Activated CD8-positive, alpha-beta T cell treated with anti-CD3 and anti-CD28 coated beads, Interleukin-2, amount 10 ng/mL, durations not matched to agents 7 days and 5 days (primary cell): ENCODE data around the gene EPS8L2. TPM values are rescaled to one million over a fixed set of nuclear protein-coding genes. Genes with fewer than 3 reads are reported as not detected.

Source experiments
- ATAC-seq: fragments of 150-1000 bp; cut with Tn5 transposase; one replicate; pipeline ENCODE4 v1.10.0; 2021; ENCODE audit warnings: moderate library complexity
- CTCF ChIA-PET: fragments of 350-600 bp; sonication (Branson Sonifier 250); formaldehyde crosslinking; loops from one replicate; lab custom pipeline; 2021; ENCODE audit warnings: antibody characterized with exemption; lab: Charles Lee
- POLR2A ChIA-PET: fragments of 350-600 bp; sonication (Branson Sonifier 250); formaldehyde crosslinking; loops from one replicate; lab custom pipeline; 2021; ENCODE audit warnings: antibody characterized with exemption; lab: Charles Lee
- DNase-seq: peaks from one replicate; pipeline ENCODE4 v3.0.0-alpha.2; 2020
- H3K27ac Mint-ChIP-seq: one replicate; pipeline ENCODE4 v1.8.0; 2021; ENCODE audit warnings: mild to moderate bottlenecking, mixed read lengths
- H3K27me3 Mint-ChIP-seq: one replicate; pipeline ENCODE4 v1.8.0; 2021; ENCODE audit warnings: low read depth, mixed read lengths
- H3K36me3 Mint-ChIP-seq: one replicate; pipeline ENCODE4 v1.8.0; 2021; ENCODE audit warnings: low read depth, mixed read lengths
- H3K4me1 Mint-ChIP-seq: one replicate; pipeline ENCODE4 v1.8.0; 2021; ENCODE audit warnings: low read depth, mixed read lengths
- H3K4me3 Mint-ChIP-seq: one replicate; pipeline ENCODE4 v1.8.0; 2021; ENCODE audit warnings: mild to moderate bottlenecking, mixed read lengths
- H3K9me3 Mint-ChIP-seq: one replicate; pipeline ENCODE4 v1.8.0; 2022; ENCODE audit warnings: mixed read lengths; ENCODE audit not compliant: insufficient read depth
- total RNA-seq, 2 experiments: library from RNA; stranded (reverse); gene quantifications; one replicate each; pipeline ENCODE4 v1.2.3, GENCODE V29; 2021

The EPS8L2 gene
- total RNA-seq, 2 experiments from 2014 or later = 13.9 to 15.0 TPM

- no peak overlapping the region for H3K4me3 Mint-ChIP-seq
- ChIA-PET CTCF (interaction anchor here (1.0 kb wide), 1 partner anchor 38 kb away, joined by 4 read pairs; no protein-coding TSS in a partner anchor), POLR2A (no interaction called here)
- H3K27me3 Mint-ChIP-seq = no peaks in the 10 kb centered on the region
- H3K9me3 Mint-ChIP-seq = no peaks in the 10 kb centered on the region
- ATAC-seq (no peak), DNase-seq (no peak)
- peaks cover 2% of the 10 kb centered on the region for H3K4me1 Mint-ChIP-seq
- H3K36me3 Mint-ChIP-seq = peaks cover 48% of the 10 kb centered on the region
- H3K27ac Mint-ChIP-seq = no peak overlapping the region
Observed at GRCh38 chr11:764322-765024, 58.4 kb downstream of the EPS8L2 start.

GRCh38 chr11:765025-765801, 59.2 kb downstream of the EPS8L2 start:
- ATAC-seq = peak; percentile 70
- Mint-ChIP-seq H3K9me3 (no peaks in the 10 kb centered on the region), H3K4me1 (peaks cover 2% of the 10 kb centered on the region), H3K27ac (peak overlapping the region; percentile 30), H3K36me3 (peaks cover 43% of the 10 kb centered on the region), H3K27me3 (no peaks in the 10 kb centered on the region), H3K4me3 (no peak overlapping the region)
- peak; percentile 77 for DNase-seq
- CTCF ChIA-PET = interaction anchor here (0.8 to 1.1 kb wide), 3 partner anchors 11 to 39 kb away, joined by 3 to 4 read pairs (median 3); no protein-coding TSS in a partner anchor
- POLR2A ChIA-PET = no interaction called here

GRCh38 chr11:765802-766091, 59.7 kb downstream of the EPS8L2 start:
- Mint-ChIP-seq H3K36me3 (peaks cover 45% of the 10 kb centered on the region), H3K9me3 (no peaks in the 10 kb centered on the region), H3K27ac (no peak overlapping the region), H3K27me3 (no peaks in the 10 kb centered on the region), H3K4me1 (peaks cover 2% of the 10 kb centered on the region), H3K4me3 (no peak overlapping the region)
- no peak for ATAC-seq
- ChIA-PET CTCF (interaction anchor here (0.8 to 1.1 kb wide), 2 partner anchors 11 to 17 kb away, joined by 3 read pairs; no protein-coding TSS in a partner anchor), POLR2A (no interaction called here)
- no peak for DNase-seq

- H3K4me3 Mint-ChIP-seq = no peak overlapping the region
- H3K36me3 Mint-ChIP-seq = peaks cover 46% of the 10 kb centered on the region
- H3K9me3 Mint-ChIP-seq = no peaks in the 10 kb centered on the region
- H3K4me1 Mint-ChIP-seq = peaks cover 2% of the 10 kb centered on the region
- DNase-seq (no peak), ATAC-seq (no peak)
- CTCF ChIA-PET = interaction anchor here (0.8 to 1.1 kb wide), 2 partner anchors 10 to 18 kb away, joined by 3 read pairs; no protein-coding TSS in a partner anchor
- no peaks in the 10 kb centered on the region for H3K27me3 Mint-ChIP-seq
- peak overlapping the region; percentile 1 for H3K27ac Mint-ChIP-seq
- POLR2A ChIA-PET = no interaction called here
Observed at GRCh38 chr11:766106-766935, 60.3 kb downstream of the EPS8L2 start.

GRCh38 chr11:766936-767210, 60.8 kb downstream of the EPS8L2 start:
- H3K4me3 Mint-ChIP-seq = no peak overlapping the region
- peak overlapping the region; percentile 1 for H3K27ac Mint-ChIP-seq
- DNase-seq (no peak), ATAC-seq (no peak)
- H3K36me3 Mint-ChIP-seq = peaks cover 41% of the 10 kb centered on the region
- ChIA-PET CTCF (no interaction called here), POLR2A (no interaction called here)
- H3K27me3 Mint-ChIP-seq = no peaks in the 10 kb centered on the region
- no peaks in the 10 kb centered on the region for H3K9me3 Mint-ChIP-seq
- H3K4me1 Mint-ChIP-seq = peaks cover 2% of the 10 kb centered on the region

- Mint-ChIP-seq H3K4me1 (peaks cover 2% of the 10 kb centered on the region), H3K27ac (no peak overlapping the region), H3K27me3 (no peaks in the 10 kb centered on the region), H3K36me3 (peaks cover 41% of the 10 kb centered on the region), H3K9me3 (no peaks in the 10 kb centered on the region), H3K4me3 (no peak overlapping the region)
- ATAC-seq (no peak), DNase-seq (no peak)
- ChIA-PET CTCF (no interaction called here), POLR2A (no interaction called here)
Observed at GRCh38 chr11:767238-767637, 61.2 kb downstream of the EPS8L2 start.

- CTCF ChIA-PET = no interaction called here
- H3K36me3 Mint-ChIP-seq = peaks cover 17% of the 10 kb centered on the region
- no peak overlapping the region for H3K4me3 Mint-ChIP-seq
- H3K9me3 Mint-ChIP-seq = no peaks in the 10 kb centered on the region
- no peak overlapping the region for H3K27ac Mint-ChIP-seq
- no peaks in the 10 kb centered on the region for H3K27me3 Mint-ChIP-seq
- DNase-seq (no peak), ATAC-seq (no peak)
- peaks cover 6% of the 10 kb centered on the region for H3K4me1 Mint-ChIP-seq
- POLR2A ChIA-PET = interaction anchor here (1.0 kb wide), 1 partner anchor 22 kb away, joined by 3 read pairs; no protein-coding TSS in a partner anchor
Observed at GRCh38 chr11:769887-770641, 64.0 kb downstream of the EPS8L2 start.

- no peak overlapping the region for H3K4me3 Mint-ChIP-seq
- H3K27me3 Mint-ChIP-seq = no peaks in the 10 kb centered on the region
- DNase-seq (no peak), ATAC-seq (no peak)
- no peaks in the 10 kb centered on the region for H3K9me3 Mint-ChIP-seq
- H3K36me3 Mint-ChIP-seq = peaks cover 13% of the 10 kb centered on the region
- H3K27ac Mint-ChIP-seq = no peak overlapping the region
- peaks cover 13% of the 10 kb centered on the region for H3K4me1 Mint-ChIP-seq
- ChIA-PET POLR2A (interaction anchor here (0.6 to 1.0 kb wide), 2 partner anchors 23 to 78 kb away, joined by 3 read pairs; no protein-coding TSS in a partner anchor), CTCF (no interaction called here)
Observed at GRCh38 chr11:770642-771616, 64.9 kb downstream of the EPS8L2 start.

GRCh38 chr11:771617-772204, 65.7 kb downstream of the EPS8L2 start:
- Mint-ChIP-seq H3K27me3 (no peaks in the 10 kb centered on the region), H3K4me1 (peaks cover 17% of the 10 kb centered on the region), H3K4me3 (no peak overlapping the region), H3K27ac (no peak overlapping the region), H3K36me3 (peaks cover 7% of the 10 kb centered on the region), H3K9me3 (no peaks in the 10 kb centered on the region)
- ATAC-seq = no peak
- no peak for DNase-seq
- POLR2A ChIA-PET = no interaction called here
- CTCF ChIA-PET = no interaction called here
